ENCODE measurements around the gene CD3E.

DNA sequence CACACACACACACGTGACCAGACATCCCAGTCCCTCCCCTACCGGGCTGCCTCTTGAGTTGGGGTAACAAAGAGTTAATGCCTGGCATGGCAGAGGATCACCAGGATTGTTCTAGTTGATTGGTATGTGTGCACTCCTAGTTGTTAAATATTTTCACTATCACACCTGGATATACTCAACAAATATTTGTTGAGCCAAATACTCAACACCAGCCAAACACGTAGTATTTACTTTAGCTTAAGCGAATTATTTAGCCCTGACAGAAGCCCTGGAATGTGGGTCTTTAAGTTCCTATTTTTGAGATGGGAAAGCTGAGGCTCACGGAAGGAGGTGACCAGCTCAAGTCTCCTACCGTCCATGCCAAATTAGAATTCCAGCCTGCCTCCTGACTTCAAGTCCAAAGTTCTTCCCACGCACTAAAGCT lies 10.5 kb downstream of the CD3E start:
- TF ChIP-seq, protein P1, sequence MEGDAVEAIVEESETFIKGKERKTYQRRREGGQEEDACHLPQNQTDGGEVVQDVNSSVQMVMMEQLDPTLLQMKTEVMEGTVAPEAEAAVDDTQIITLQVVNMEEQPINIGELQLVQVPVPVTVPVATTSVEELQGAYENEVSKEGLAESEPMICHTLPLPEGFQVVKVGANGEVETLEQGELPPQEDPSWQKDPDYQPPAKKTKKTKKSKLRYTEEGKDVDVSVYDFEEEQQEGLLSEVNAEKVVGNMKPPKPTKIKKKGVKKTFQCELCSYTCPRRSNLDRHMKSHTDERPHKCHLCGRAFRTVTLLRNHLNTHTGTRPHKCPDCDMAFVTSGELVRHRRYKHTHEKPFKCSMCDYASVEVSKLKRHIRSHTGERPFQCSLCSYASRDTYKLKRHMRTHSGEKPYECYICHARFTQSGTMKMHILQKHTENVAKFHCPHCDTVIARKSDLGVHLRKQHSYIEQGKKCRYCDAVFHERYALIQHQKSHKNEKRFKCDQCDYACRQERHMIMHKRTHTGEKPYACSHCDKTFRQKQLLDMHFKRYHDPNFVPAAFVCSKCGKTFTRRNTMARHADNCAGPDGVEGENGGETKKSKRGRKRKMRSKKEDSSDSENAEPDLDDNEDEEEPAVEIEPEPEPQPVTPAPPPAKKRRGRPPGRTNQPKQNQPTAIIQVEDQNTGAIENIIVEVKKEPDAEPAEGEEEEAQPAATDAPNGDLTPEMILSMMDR (IDR thresholded peaks at IDR 0.05), result no peak
- TF ChIP-seq POLR2A (IDR thresholded peaks at IDR 0.05), result no peak

Measured in adrenal gland (tissue), 5 donors.